Lung (tissue), 12 donors: ENCODE results near the gene GPR153. TPM values are rescaled to one million over a fixed set of nuclear protein-coding genes. Genes with fewer than 3 reads are reported as not detected.

ENCODE experiments used
- ATAC-seq: fragments of 200-7000 bp; cut with Tn5 transposase; one replicate; pipeline ENCODE4 v1.9.1; 2020; ENCODE audit warnings: moderate number of reproducible peaks; ENCODE audit not compliant: insufficient read depth, low FRiP score
- DNase-seq, 3 donors: peaks; one replicate each; pipeline ENCODE4 v3.0.0-alpha.2; 2013 to 2017
- H3K27ac ChIP-seq, 2 donors: one replicate each; pipeline ENCODE4 v1.5.1; 2013; ENCODE audit warnings: mild to moderate bottlenecking in 2 of 2, moderate library complexity in 2 of 2, control low read depth in 1 of 2, inconsistent platforms in 1 of 2, low read depth in 1 of 2, low read length in 1 of 2
- H3K27me3 ChIP-seq, 3 donors: one replicate each; pipeline ENCODE4 v1.5.1; 2013; ENCODE audit warnings: low read length in 2 of 3; ENCODE audit not compliant: control insufficient read depth in 3 of 3, insufficient read depth in 3 of 3
- H3K36me3 ChIP-seq, 4 donors: one replicate each; pipeline ENCODE4 v1.5.1; 2013; ENCODE audit warnings: low read length in 4 of 4, mild to moderate bottlenecking in 1 of 4, moderate library complexity in 1 of 4; ENCODE audit not compliant: control insufficient read depth in 4 of 4, insufficient read depth in 4 of 4
- H3K4me1 ChIP-seq, 5 donors: one replicate each; pipeline ENCODE4 v1.5.1; 2013; ENCODE audit warnings: low read length in 5 of 5, mild to moderate bottlenecking in 2 of 5, moderate library complexity in 1 of 5; ENCODE audit not compliant: control insufficient read depth in 5 of 5, insufficient read depth in 5 of 5
- H3K4me3 ChIP-seq: one replicate; pipeline ENCODE4 v1.5.1; 2013; ENCODE audit warnings: mild to moderate bottlenecking, control low read depth, moderate library complexity
- H3K9ac ChIP-seq, 2 donors: one replicate each; pipeline ENCODE4 v1.5.1; 2013; ENCODE audit warnings: low read length in 2 of 2, control low read depth in 1 of 2; ENCODE audit not compliant: insufficient read depth in 1 of 2
- H3K9me3 ChIP-seq, 4 donors: one replicate each; pipeline ENCODE4 v1.5.1; 2013; ENCODE audit warnings: low read length in 3 of 4, mild to moderate bottlenecking in 1 of 4, moderate library complexity in 1 of 4; ENCODE audit not compliant: control insufficient read depth in 4 of 4, insufficient read depth in 3 of 4
- CTCF ChIP-seq: IDR thresholded peaks from 2 replicates; pipeline ENCODE4 v1.5.1; 2012; ENCODE audit warnings: mild to moderate bottlenecking; ENCODE audit errors: control extremely low read depth, extremely low read depth
- WGBS, 2 donors: extraction: QIAGEN DNeasy Blood & Tissue Kit; methylation state at CpG; one replicate each; pipeline ENCODE4 v1.1.7; 2013; 5-methylcytosine and 5-hydroxymethylcytosine counted together
- polyA plus RNA-seq, 2 donors: library from polyadenylated mRNA; stranded (reverse); fragments of 200-250 nt; gene quantifications; one replicate each; pipeline ENCODE4 v1.2.1, GENCODE V29; 2013
- total RNA-seq, 2 donors: library from RNA; depleted of rRNA in 1 of 2; stranded (reverse); fragments of >200 nt in 1 of 2; gene quantifications; one replicate each; pipeline ENCODE4 v1.2.1, GENCODE V29; 2014 to 2021
- donor health status: control.
- donor health status: control.
- donor health status: Bipolar disorder and iron deficiency.
- donor health status: healthy.
- donor health status: DM: yes; HTN: yes; CAD: no.

The GPR153 gene
- total and polyA plus RNA-seq, 4 donors, result 3.2 to 17.0 (median 6.2) TPM

GRCh38 chr1:6234502-6235295 lies 26.2 kb downstream of the GPR153 start:
- no peak for DNase-seq
- Histone ChIP-seq H3K4me3 (peak overlapping the region; percentile 94), H3K9ac (peak overlapping the region; percentile 28 to 50), H3K27me3 (peaks cover 0 to 11% (median 6%) of the 10 kb centered on the region in 3 donors), H3K27ac (no peak overlapping the region), H3K36me3 (peaks cover 9 to 19% (median 14%) of the 10 kb centered on the region in 4 donors), H3K9me3 (no peaks in the 10 kb centered on the region), H3K4me1 (peaks cover 0 to 13% (median 6%) of the 10 kb centered on the region in 5 donors)
- 58 to 69% methylated on average over 20 of the region's 20 CpGs for WGBS, 2 donors
- ATAC-seq, result no peak
- no peak for TF ChIP-seq CTCF

GRCh38 chr1:6233376-6233775 lies 27.5 kb downstream of the GPR153 start:
- H3K36me3 ChIP-seq, result peaks cover 9 to 22% (median 14%) of the 10 kb centered on the region in 4 donors
- 68 to 80% methylated on average over 1 of the region's 1 CpG for WGBS, 2 donors
- H3K27ac ChIP-seq, result no peak overlapping the region
- no peak overlapping the region for H3K9ac ChIP-seq
- ATAC-seq, result no peak
- H3K4me1 ChIP-seq, result peaks cover 0 to 13% (median 6%) of the 10 kb centered on the region in 5 donors
- no peak for TF ChIP-seq CTCF
- H3K9me3 ChIP-seq, result no peaks in the 10 kb centered on the region
- peaks cover 0 to under 1% (median 0%) of the 10 kb centered on the region in 3 donors for H3K27me3 ChIP-seq
- no peak overlapping the region for H3K4me3 ChIP-seq
- no peak for DNase-seq

GRCh38 chr1:6225651-6226050 lies 35.2 kb downstream of the GPR153 start:
- WGBS, 2 donors, result 92 to 93% methylated on average over 8 of the region's 8 CpGs
- Histone ChIP-seq H3K27ac (no peak overlapping the region), H3K36me3 (peaks cover 8 to 33% (median 18%) of the 10 kb centered on the region in 4 donors), H3K9me3 (no peaks in the 10 kb centered on the region), H3K27me3 (no peaks in the 10 kb centered on the region), H3K9ac (no peak overlapping the region), H3K4me1 (no peaks in the 10 kb centered on the region), H3K4me3 (no peak overlapping the region)
- ATAC-seq (no peak), DNase-seq (no peak)
- no peak for TF ChIP-seq CTCF
